ENCODE data around the gene RRP1B.

The RRP1B gene

GRCh38 chr21:43733060-43733459 is 73.7 kb downstream of the RRP1B start:
- TF ChIP-seq REST (IDR thresholded peaks at IDR 0.05; ENCODE audit: insufficient read depth in 1 of 2, low read depth in 2 of 2, low read length in 2 of 2) (no peak), POLR2AphosphoS5 (IDR thresholded peaks at IDR 0.05; ENCODE audit: low read depth, low read length) (no peak), SIN3A (IDR thresholded peaks at IDR 0.05; ENCODE audit: borderline replicate concordance, insufficient read depth, low read length) (no peak), TAF1 (IDR thresholded peaks at IDR 0.05; ENCODE audit: borderline replicate concordance, insufficient read depth, low read length) (no peak), FOXP2 (optimal IDR thresholded peaks at IDR 0.05; ENCODE audit: borderline replicate concordance, extremely low read depth, extremely low read length, insufficient read depth) (no peak)

GRCh38 chr21:43733529-43734071 is 74.2 kb downstream of the RRP1B start:
- TF ChIP-seq FOXP2 (optimal IDR thresholded peaks at IDR 0.05; ENCODE audit: borderline replicate concordance, extremely low read depth, extremely low read length, insufficient read depth) (no peak), SIN3A (IDR thresholded peaks at IDR 0.05; ENCODE audit: borderline replicate concordance, insufficient read depth, low read length) (no peak), TAF1 (IDR thresholded peaks at IDR 0.05; ENCODE audit: borderline replicate concordance, insufficient read depth, low read length) (no peak), REST (IDR thresholded peaks at IDR 0.05; ENCODE audit: insufficient read depth in 1 of 2, low read depth in 2 of 2, low read length in 2 of 2) (no peak), POLR2AphosphoS5 (IDR thresholded peaks at IDR 0.05; ENCODE audit: low read depth, low read length) (no peak)

- TF ChIP-seq REST (IDR thresholded peaks at IDR 0.05; ENCODE audit: insufficient read depth in 1 of 2, low read depth in 2 of 2, low read length in 2 of 2) (no peak), SIN3A (IDR thresholded peaks at IDR 0.05; ENCODE audit: borderline replicate concordance, insufficient read depth, low read length) (no peak), POLR2AphosphoS5 (IDR thresholded peaks at IDR 0.05; ENCODE audit: low read depth, low read length) (no peak)
These were observed 75.0 kb downstream of the RRP1B start for GRCh38 chr21:43734131-43734927.

GRCh38 chr21:43734928-43735229 is 75.5 kb downstream of the RRP1B start:
- no peak for TF ChIP-seq FOXP2 (optimal IDR thresholded peaks at IDR 0.05; ENCODE audit: borderline replicate concordance, extremely low read depth, extremely low read length, insufficient read depth)
- TF ChIP-seq TAF1 (IDR thresholded peaks at IDR 0.05; ENCODE audit: borderline replicate concordance, insufficient read depth, low read length), result no peak
- no peak for TF ChIP-seq POLR2AphosphoS5 (IDR thresholded peaks at IDR 0.05; ENCODE audit: low read depth, low read length)
- no peak for TF ChIP-seq REST (IDR thresholded peaks at IDR 0.05; ENCODE audit: insufficient read depth in 1 of 2, low read depth in 2 of 2, low read length in 2 of 2)
- no peak for TF ChIP-seq SIN3A (IDR thresholded peaks at IDR 0.05; ENCODE audit: borderline replicate concordance, insufficient read depth, low read length)

Measured in PFSK-1 (cell line).